AG04450 (cell line): ENCODE data around the gene NBAS. TPM values are rescaled to one million over a fixed set of nuclear protein-coding genes. Genes with fewer than 3 reads are reported as not detected.

Source experiments
- CTCF ChIA-PET: fragments of 300-600, 350-600 bp; formaldehyde crosslinking; extraction: SDS; loops from one replicate; lab custom pipeline; 2022; ENCODE audit warnings: antibody characterized with exemption, inconsistent platforms; lab: Charles Lee
- POLR2A ChIA-PET: fragments of 350-600 bp; formaldehyde crosslinking; extraction: SDS; loops from one replicate; lab custom pipeline; 2021; ENCODE audit warnings: antibody characterized with exemption, inconsistent platforms; lab: Yijun Ruan, JAX
- DNase-seq: peaks from one replicate; pipeline ENCODE4 v3.0.0-alpha.2; 2011; ENCODE audit warnings: low read depth, low spot score
- H3K27ac ChIP-seq: one replicate; pipeline ENCODE4 v1.5.1; 2012; ENCODE audit warnings: low read depth, low read length, control low read depth
- H3K27me3 ChIP-seq: one replicate; pipeline ENCODE4 v1.6.0; 2012; ENCODE audit warnings: low read length; ENCODE audit not compliant: control insufficient read depth, insufficient read depth
- H3K4me3 ChIP-seq: 2 replicates; pipeline ENCODE4 v1.5.1; 2011; ENCODE audit warnings: mild to moderate bottlenecking, low read depth, low read length, control low read depth
- H3K9me3 ChIP-seq: 2 replicates; pipeline ENCODE4 v1.5.1; 2012; ENCODE audit warnings: low read length; ENCODE audit not compliant: control insufficient read depth, insufficient read depth
- CTCF ChIP-seq: IDR thresholded peaks from 2 replicates; pipeline ENCODE4 v1.5.1; 2011; ENCODE audit warnings: low read depth, low read length, control low read depth, inconsistent platforms
- polyA plus RNA-seq: library from polyadenylated mRNA; depleted of rRNA; stranded (reverse); fragments of >200 nt; gene quantifications from 2 replicates; pipeline ENCODE4 v1.2.3, GENCODE V29; 2011

NBAS gene
- polyA plus RNA-seq, 1 experiment = 45.0 TPM

DNA sequence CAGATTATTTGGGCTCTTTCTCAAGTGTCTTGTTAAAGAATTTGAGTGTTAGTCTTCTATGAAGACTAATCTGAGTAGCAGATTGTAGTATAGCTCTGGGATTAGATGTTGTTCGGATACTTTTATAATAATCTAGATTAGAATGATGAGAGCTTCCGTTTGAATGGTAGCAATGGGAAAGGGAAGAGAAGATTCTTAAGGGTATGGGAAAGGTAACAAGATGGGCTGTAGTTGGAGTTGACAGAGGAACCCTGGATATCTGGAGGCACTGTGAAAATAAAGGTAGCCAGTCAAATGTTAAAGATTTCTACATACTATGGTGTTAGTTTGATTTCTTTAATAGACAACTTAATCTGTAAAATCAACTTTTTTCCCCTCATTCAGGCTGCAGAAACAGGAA lies 35.2 kb upstream of the NBAS start:
- CTCF ChIA-PET = interaction anchor here (4.8 kb wide), 1 partner anchor 19 kb away, joined by 25 read pairs; no protein-coding TSS in a partner anchor
- POLR2A ChIA-PET = no interaction called here
- TF ChIP-seq CTCF = no peak
- no peak overlapping the region for H3K4me3 ChIP-seq
- H3K9me3 ChIP-seq = no peaks in the 10 kb centered on the region
- no peak for DNase-seq
- H3K27me3 ChIP-seq = no peaks in the 10 kb centered on the region
- H3K27ac ChIP-seq = no peak overlapping the region

DNA sequence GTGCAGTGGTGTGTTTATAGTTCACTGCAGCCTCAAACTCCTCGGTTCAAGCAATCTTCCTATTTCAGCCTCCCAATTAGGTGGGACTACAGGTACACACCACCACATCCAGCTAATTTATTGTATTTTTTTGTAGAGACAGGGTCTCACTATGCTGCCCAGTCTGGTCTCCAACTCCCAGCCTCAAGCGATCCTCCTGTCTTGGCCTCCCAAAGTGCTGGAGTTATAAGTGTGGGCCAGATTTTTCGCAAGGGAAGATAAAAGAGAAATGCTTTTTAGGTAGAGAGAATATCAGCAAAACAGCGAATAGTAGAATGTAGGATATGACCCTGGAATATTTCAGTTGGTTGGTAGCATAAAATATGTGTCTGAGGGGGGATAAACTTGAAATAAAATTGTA lies 34.8 kb upstream of the NBAS start:
- no peak overlapping the region for H3K27ac ChIP-seq
- POLR2A ChIA-PET = no interaction called here
- TF ChIP-seq CTCF = no peak
- no peaks in the 10 kb centered on the region; the same call in 1 of the 2 replicates for H3K9me3 ChIP-seq
- no peak overlapping the region for H3K4me3 ChIP-seq
- H3K27me3 ChIP-seq = no peaks in the 10 kb centered on the region
- CTCF ChIA-PET = interaction anchor here (4.8 kb wide), 1 partner anchor 19 kb away, joined by 25 read pairs; no protein-coding TSS in a partner anchor
- DNase-seq = no peak

DNA sequence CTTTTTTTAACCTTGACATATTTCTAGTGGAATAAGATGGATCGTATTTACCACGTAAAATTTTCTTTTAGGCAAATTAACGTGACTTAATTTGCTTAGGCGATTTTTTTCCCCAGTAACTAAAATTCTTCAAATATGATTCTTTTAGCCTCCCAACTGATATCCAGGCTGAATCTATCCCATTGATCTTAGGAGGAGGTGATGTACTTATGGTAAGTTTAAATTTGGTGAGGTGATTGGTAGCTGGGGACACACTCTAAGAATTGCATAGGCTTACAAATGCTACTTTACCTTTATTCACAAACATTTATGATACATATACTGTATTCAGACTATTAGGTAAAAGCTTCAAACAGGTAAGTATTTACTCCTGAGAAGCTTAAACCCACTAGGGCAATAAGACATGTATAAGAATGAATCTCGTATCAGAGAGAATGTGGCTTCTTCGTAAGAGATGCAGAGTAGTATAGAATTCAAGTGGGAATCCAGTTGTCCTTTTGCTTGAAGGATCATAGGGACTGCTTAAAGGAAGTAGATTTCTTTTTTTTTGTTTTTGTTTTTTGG lies 34.3 kb upstream of the NBAS start:
- no peak for TF ChIP-seq CTCF
- no peaks in the 10 kb centered on the region; the same call in 1 of the 2 replicates for H3K9me3 ChIP-seq
- no peak for DNase-seq
- CTCF ChIA-PET = interaction anchor here (4.8 kb wide), 1 partner anchor 18 kb away, joined by 25 read pairs; no protein-coding TSS in a partner anchor
- POLR2A ChIA-PET = no interaction called here
- no peak overlapping the region for H3K27ac ChIP-seq
- H3K4me3 ChIP-seq = no peak overlapping the region
- H3K27me3 ChIP-seq = no peaks in the 10 kb centered on the region

- no peak for TF ChIP-seq CTCF
- H3K27ac ChIP-seq = no peak overlapping the region
- no peak for DNase-seq
- H3K4me3 ChIP-seq = no peak overlapping the region
- H3K9me3 ChIP-seq = no peaks in the 10 kb centered on the region; the same call in 1 of the 2 replicates
- ChIA-PET CTCF (interaction anchor here (0.7 to 4.8 kb wide), 3 partner anchors 18 to 543 kb away, joined by 4 to 25 read pairs (median 5); no protein-coding TSS in a partner anchor), POLR2A (no interaction called here)
- no peaks in the 10 kb centered on the region for H3K27me3 ChIP-seq
Measured at GRCh38 chr2:15594291-15595256, 33.4 kb upstream of the NBAS start.
